GM12878 (cell line): Measurements from ENCODE around the gene STRN4. TPM values are rescaled to one million over a fixed set of nuclear protein-coding genes. Genes with fewer than 3 reads are reported as not detected.

Experiments
- ATAC-seq: fragments of 200-7000 bp; cut with Tn5 transposase; 3 replicates; pipeline ENCODE4 v1.9.1; 2020; ENCODE audit warnings: mild to moderate bottlenecking, moderate library complexity
- BruUV-seq: library from RNA; stranded (reverse); fragments of 400-500 nt; replicated peaks from 2 replicates; lab custom pipeline; 2021; lab: Mats Ljungman, UMichigan
- CTCF ChIA-PET: fragments of 300-600 bp; sonication (Branson Sonifier 250); formaldehyde crosslinking; extraction: SDS; loops from one replicate; lab custom pipeline; 2021; ENCODE audit warnings: inconsistent platforms; lab: Yijun Ruan, JAX
- POLR2A ChIA-PET: fragments of 350-600 bp; formaldehyde crosslinking; extraction: SDS; loops from one replicate; lab custom pipeline; 2021; ENCODE audit warnings: inconsistent platforms; lab: Charles Lee
- RAD21 ChIA-PET: fragments of 300-600 bp; sonication (Branson Sonifier 250); formaldehyde crosslinking; loops from one replicate; lab custom pipeline; 2023; ENCODE audit warnings: antibody characterized with exemption; ENCODE audit not compliant: unreplicated experiment; lab: Charles Lee
- SMC1A ChIA-PET: fragments of 300-600 bp; sonication (Branson Sonifier 250); formaldehyde crosslinking; loops from one replicate; lab custom pipeline; 2023; ENCODE audit not compliant: unreplicated experiment, uncharacterized antibody; lab: Charles Lee
- DNase-seq: peaks from one replicate; pipeline ENCODE4 v3.0.0-alpha.2; 2011; ENCODE audit warnings: low read depth, low spot score
- FAIRE-seq: peaks from 3 replicates; lab custom pipeline; 2011; peaks lifted over from hg19 to GRCh38; lab: Jason Lieb, UNC
- H2AFZ ChIP-seq: 2 replicates; pipeline ENCODE4 v1.6.0; 2011; ENCODE audit warnings: low read depth, low read length, control low read depth; ENCODE audit not compliant: control insufficient read depth
- H3K27ac ChIP-seq: 2 replicates; pipeline ENCODE4 v1.5.1; 2011; ENCODE audit warnings: control low read depth; ENCODE audit not compliant: control insufficient read depth, insufficient read depth
- H3K27me3 ChIP-seq, 2 experiments: replicated peaks in 1 of 2; 2 replicates each; pipeline versions ENCODE4 v1.6.0 to v1.6.1; 2011; ENCODE audit warnings: low read length in 1 of 2; ENCODE audit not compliant: control insufficient read depth in 2 of 2, insufficient read depth in 2 of 2
- H3K36me3 ChIP-seq, 2 experiments: 2 replicates each; pipeline ENCODE4 v1.5.1; 2011; ENCODE audit warnings: low read length in 1 of 2; ENCODE audit not compliant: control insufficient read depth in 2 of 2, insufficient read depth in 2 of 2
- H3K4me1 ChIP-seq: 2 replicates; pipeline ENCODE4 v1.6.1; 2011; ENCODE audit warnings: mild to moderate bottlenecking, low read length, moderate library complexity, mixed read lengths; ENCODE audit not compliant: control insufficient read depth, insufficient read depth
- H3K4me2 ChIP-seq: 2 replicates; pipeline ENCODE4 v1.6.0; 2011; ENCODE audit warnings: control low read depth; ENCODE audit not compliant: control insufficient read depth, insufficient read depth
- H3K4me3 ChIP-seq: fragments of 200-600 bp; sonication (generic); 2 replicates; pipeline ENCODE4 v1.5.1; 2016
- H3K79me2 ChIP-seq: 2 replicates; pipeline ENCODE4 v1.6.0; 2011; ENCODE audit warnings: low read length; ENCODE audit not compliant: control insufficient read depth, insufficient read depth
- H3K9ac ChIP-seq: 2 replicates; pipeline ENCODE4 v1.8.0; 2011; ENCODE audit warnings: low read length, control low read depth, mixed read lengths; ENCODE audit not compliant: control insufficient read depth, insufficient read depth
- H3K9me3 ChIP-seq: replicated peaks from 3 replicates; pipeline ENCODE4 v1.5.1; 2011; ENCODE audit warnings: mild to moderate bottlenecking, low read length; ENCODE audit not compliant: control insufficient read depth, insufficient read depth
- H4K20me1 ChIP-seq: 2 replicates; pipeline ENCODE4 v1.6.0; 2011; ENCODE audit not compliant: control insufficient read depth, insufficient read depth
- E4F1 ChIP-seq: fragments of 450-650 bp; IDR thresholded peaks from 2 replicates; pipeline ENCODE4 v1.6.1; 2018; ENCODE audit warnings: borderline replicate concordance, mild to moderate bottlenecking; ENCODE audit not compliant: partially characterized antibody
- MYB ChIP-seq: fragments of 150-350 bp; IDR thresholded peaks from 2 replicates; pipeline ENCODE4 v1.6.1; 2014; ENCODE audit warnings: mild to moderate bottlenecking, low read depth, low read length, borderline replicate concordance
- ZBTB11 ChIP-seq: fragments of 450-650 bp; formaldehyde crosslinking; IDR thresholded peaks from 2 replicates; pipeline ENCODE4 v1.5.0; 2022; ENCODE audit warnings: mild to moderate bottlenecking, missing genetic modification characterization
- WGBS: methylation state at CpG from one replicate; pipeline ENCODE4 v1.1.6; 2016; ENCODE audit warnings: low lambda C conversion rate; ENCODE audit not compliant: insufficient replicate concordance, insufficient coverage; ENCODE audit errors: missing lambda C conversion rate; 5-methylcytosine and 5-hydroxymethylcytosine counted together
- in situ Hi-C: fragments of 300-500 bp; cut with MboI; formaldehyde crosslinking; loops from 9 replicates; pipeline ENCODE4 v1.14.3; 2018; ENCODE audit warnings: mixed read lengths
- intact Hi-C: fragments of 100-400 bp; cut with micrococcal nuclease; formaldehyde crosslinking; loops from one replicate; pipeline ENCODE4 v1.14.2; 2022; ENCODE audit not compliant: unreplicated experiment
- polyA plus RNA-seq, 11 experiments: library from polyadenylated mRNA; depleted of rRNA in 4 of 11; unstranded in 6 of 11; stranded (reverse) in 5 of 11; fragments of >200 nt; fragmentation: Nextera tagmentation in 4 of 11; fragmentation: Illumina TruSeq in 1 of 11; extraction: Ambion mirVana in 4 of 11; extraction: Trizol in 1 of 11; gene quantifications; 1 replicate in 1 of 11; 2 replicates in 10 of 11; pipeline versions ENCODE4 v1.2.1 to v1.2.3, GENCODE V29; 2011 to 2016; ENCODE audit warnings: inconsistent platforms in 2 of 11, missing spikeins in 2 of 11, low read depth in 1 of 11
- total RNA-seq, 4 experiments: library from RNA; depleted of rRNA in 3 of 4; stranded (reverse); fragments of >200 nt in 3 of 4; fragmentation: Illumina TruSeq in 1 of 4; extraction: Trizol in 1 of 4; gene quantifications; 2 replicates each; pipeline versions ENCODE4 v1.2.1 to v1.2.3, GENCODE V29; 2013 to 2021

The STRN4 gene
- total and polyA plus RNA-seq, 10 of the 15 experiments (the other 5 are each of a cell fraction or from before 2014, with no cell fraction given), result 0.42 to 62.8 (median 22.5) TPM

DNA sequence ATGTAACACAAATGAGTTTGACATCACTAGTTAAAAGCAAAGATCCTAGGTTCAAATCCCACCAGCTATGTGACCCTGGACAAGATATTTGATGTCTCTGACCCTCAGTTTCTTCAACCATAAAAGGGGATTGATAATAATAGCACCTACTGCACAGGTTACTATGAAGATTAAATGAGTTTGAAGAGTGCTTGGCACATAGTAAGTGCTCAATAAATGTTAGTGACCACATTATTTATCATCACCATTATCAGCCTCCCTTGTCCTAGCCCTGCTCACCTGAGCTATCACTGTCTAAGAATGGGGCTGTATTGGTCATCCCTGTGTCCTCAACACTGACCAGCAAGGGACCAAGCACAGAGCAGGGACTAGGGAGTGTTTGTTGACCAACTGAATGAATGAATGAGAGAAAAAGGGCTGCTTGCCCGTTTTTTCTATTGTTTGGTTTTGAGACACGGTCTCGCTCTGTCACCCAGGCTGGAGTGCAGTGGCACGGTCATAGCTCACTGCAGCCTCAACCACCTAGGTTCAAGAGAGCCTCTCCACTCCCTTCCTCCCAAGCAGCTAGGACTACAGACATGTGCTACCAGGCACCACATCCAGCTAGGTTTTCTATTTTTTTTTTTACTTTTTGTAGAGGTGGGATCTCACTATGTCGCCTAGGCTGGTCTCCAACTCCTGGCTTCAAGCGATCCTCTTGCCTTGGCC lies 58.7 kb downstream of the STRN4 start:
- ATAC-seq, result no peak
- no peak overlapping the region for H3K27ac ChIP-seq
- TF ChIP-seq ZBTB11 (CRISPR knock-in tag) (no peak), MYB (no peak), E4F1 (no peak)
- TF ChIP-seq, all 136 proteins: peak for 0
- Histone ChIP-seq H3K27me3 (no peaks in the 10 kb centered on the region), H3K79me2 (no peaks in the 10 kb centered on the region), H3K9me3 (no peaks in the 10 kb centered on the region), H3K36me3 (peaks cover 31 to 44% of the 10 kb centered on the region in 2 experiments), H3K4me1 (no peaks in the 10 kb centered on the region), H3K4me2 (no peak overlapping the region), H3K9ac (no peak overlapping the region), H3K4me3 (no peak overlapping the region), H4K20me1 (no peaks in the 10 kb centered on the region; the same call in 1 of the 2 replicates), H2AFZ (no peak overlapping the region)
- intact Hi-C loops, result no loop called here
- BruUV-seq, result no TSS peak
- RAD21 ChIA-PET, result no interaction called here
- FAIRE-seq, result no peak
- in situ Hi-C loops, result no loop called here
- CTCF ChIA-PET, result interaction anchor here (0.8 to 2.8 kb wide), 4 partner anchors 16 to 79 kb away, joined by 3 to 15 read pairs (median 4); no protein-coding TSS in a partner anchor
- POLR2A ChIA-PET, result interaction anchor here (0.6 kb wide), 1 partner anchor 125 kb away, joined by 11 read pairs; no protein-coding TSS in a partner anchor
- 91% methylated on average over 6 of the region's 6 CpGs for WGBS
- SMC1A ChIA-PET, result interaction anchor here (0.6 to 1.5 kb wide), 2 partner anchors 26 to 171 kb away, joined by 3 to 4 read pairs; partner anchors contain the start of gene DACT3
- DNase-seq, result no peak
